Measurements from ENCODE around the gene DNAH2. TPM values are rescaled to one million over a fixed set of nuclear protein-coding genes. Genes with fewer than 3 reads are reported as not detected.

The DNAH2 gene
- total and polyA plus RNA-seq, 9 of the 15 experiments (the other 6 are each of a cell fraction or from before 2014, with no cell fraction given) = 0.03 TPM; not detected in 8

- TF ChIP-seq REST (IDR thresholded peaks at IDR 0.05; ENCODE audit: borderline replicate concordance) (peak; percentile 65; the same call in 1 of the 2 replicates), REST (CRISPR knock-in tag; IDR thresholded peaks at IDR 0.05; ENCODE audit: low read depth) (no peak), ZNF232 (CRISPR knock-in tag; IDR thresholded peaks at IDR 0.05) (no peak), MEF2D (tag; conservative IDR thresholded peaks at IDR 0.05; ENCODE audit: low read depth) (no peak), SOX6 (IDR thresholded peaks at IDR 0.05) (peak; percentile 42; the same call in 1 of the 2 replicates), CREB5 (CRISPR knock-in tag; IDR thresholded peaks at IDR 0.05) (no peak), ZNF79 (CRISPR knock-in tag; IDR thresholded peaks at IDR 0.05; ENCODE audit: low read depth) (no peak), CC2D1A (IDR thresholded peaks at IDR 0.05) (no peak), MITF (IDR thresholded peaks at IDR 0.05) (peak; percentile 42; the same call in 1 of the 2 replicates), CEBPG (CRISPR knock-in tag; IDR thresholded peaks at IDR 0.05) (0 out of 2 replicates have a peak, but pooled peaks have one; percentile 15), CEBPG (tag; conservative IDR thresholded peaks at IDR 0.05 in 1 of 2, IDR thresholded peaks at IDR 0.05 in 1 of 2) (no peak), BDP1 (IDR thresholded peaks at IDR 0.05; ENCODE audit: insufficient read depth, insufficient read length) (no peak), SIN3A (IDR thresholded peaks at IDR 0.05; ENCODE audit: borderline replicate concordance in 2 of 2, control insufficient read depth in 1 of 2, low read depth in 2 of 2, low read length in 2 of 2) (peak in 1 of 2 experiments; percentile 80; a peak in 1 of 4 replicates)
Measured at GRCh38 chr17:7834957-7835813, 117.6 kb downstream of the DNAH2 start (continued).

Measured in K562 (cell line).